HG03135 (cell line): ENCODE data around the gene MSH5.
"Not testable (repeated sequence)": the region's sequence is repeated elsewhere in the genome, so short reads cannot be mapped to it uniquely, and the experiment has no call there.

Source experiments
- ATAC-seq: cut with Tn5 transposase; IDR thresholded peaks from one replicate; pipeline ENCODE4 v1.9.1; 2021; ENCODE audit warnings: mild to moderate bottlenecking, moderate library complexity; ENCODE audit not compliant: unreplicated experiment

The MSH5 gene

DNA sequence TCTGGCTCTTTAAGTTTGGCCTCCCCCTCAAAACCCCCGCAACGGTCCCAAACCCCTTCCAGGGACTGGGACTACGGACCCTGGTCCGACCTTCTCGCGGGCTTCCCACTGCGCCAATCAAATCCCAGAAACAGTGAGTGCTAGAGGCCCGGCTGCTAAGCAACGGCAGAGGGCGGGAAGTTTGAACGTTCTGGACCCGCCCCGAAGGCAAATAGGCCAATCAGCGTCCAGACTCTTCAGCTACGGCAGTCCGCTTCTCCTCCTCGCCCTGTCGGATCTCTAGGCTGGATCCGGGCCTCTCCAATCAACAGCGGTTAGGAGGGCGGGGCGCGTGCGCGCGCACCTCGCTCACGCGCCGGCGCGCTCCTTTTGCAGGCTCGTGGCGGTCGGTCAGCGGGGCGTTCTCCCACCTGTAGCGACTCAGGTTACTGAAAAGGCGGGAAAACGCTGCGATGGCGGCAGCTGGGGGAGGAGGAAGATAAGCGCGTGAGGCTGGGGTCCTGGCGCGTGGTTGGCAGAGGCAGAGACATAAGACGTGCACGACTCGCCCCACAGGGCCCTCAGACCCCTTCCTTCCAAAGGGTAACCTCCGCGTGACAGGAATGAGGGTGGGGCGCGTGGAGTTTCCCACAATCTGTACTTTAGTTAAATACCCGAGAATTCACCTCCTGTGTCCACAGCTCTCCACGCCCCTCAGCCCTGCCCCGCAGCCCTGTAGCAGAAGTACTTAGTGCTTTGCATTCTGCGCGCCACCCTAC is at the start of gene MSH5:
MSH5 (plus strand) TSS at position 367 of the 758 bp plus-strand sequence. CDS start 462 bp downstream, outside the sequence.
- peak; percentile 69 for ATAC-seq

GRCh38 chr6:31690231-31691077 is 49.4 kb upstream of the MSH5 start:
- no peak for ATAC-seq

DNA sequence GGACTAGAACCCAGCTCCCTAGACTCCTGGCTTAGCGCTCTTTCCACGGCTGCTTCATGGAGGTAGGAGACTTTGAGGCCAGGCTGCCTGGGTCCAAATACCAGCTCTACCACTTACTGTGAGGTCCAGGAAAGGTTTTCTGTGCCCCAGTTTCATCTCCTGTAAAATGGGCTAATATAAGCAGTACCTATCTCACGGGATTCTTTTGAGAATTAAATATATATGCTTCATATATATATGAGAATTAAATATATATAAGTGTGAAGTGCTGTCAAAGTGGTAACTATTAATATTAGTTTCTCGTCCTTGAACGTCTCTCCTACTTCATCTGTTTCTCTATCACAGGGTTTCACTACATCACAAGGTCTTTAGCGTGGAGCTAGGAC is 48.7 kb upstream of the MSH5 start:
- ATAC-seq: no peak

- no peak for ATAC-seq
Observed at GRCh38 chr6:31691564-31692108, 48.2 kb upstream of the MSH5 start.

DNA sequence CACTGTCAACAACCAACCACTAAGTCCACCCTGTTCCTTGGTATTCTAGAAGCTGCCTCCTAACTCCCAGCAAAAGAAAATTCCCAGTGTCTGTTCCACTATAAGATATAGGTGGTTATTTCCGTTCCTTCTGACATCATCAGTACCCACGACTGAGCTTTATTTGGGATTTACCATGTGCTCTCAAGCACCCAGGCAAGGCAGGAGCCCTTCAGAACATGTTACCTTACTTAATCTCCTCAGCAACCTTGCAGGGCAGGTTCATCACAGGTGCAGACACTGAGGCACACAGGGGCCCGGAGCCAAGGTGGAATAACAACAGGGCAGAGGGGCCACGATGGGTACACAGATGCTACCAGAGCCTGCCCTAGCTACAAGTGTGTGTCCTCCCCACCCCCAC is 47.5 kb upstream of the MSH5 start:
- no peak for ATAC-seq

DNA sequence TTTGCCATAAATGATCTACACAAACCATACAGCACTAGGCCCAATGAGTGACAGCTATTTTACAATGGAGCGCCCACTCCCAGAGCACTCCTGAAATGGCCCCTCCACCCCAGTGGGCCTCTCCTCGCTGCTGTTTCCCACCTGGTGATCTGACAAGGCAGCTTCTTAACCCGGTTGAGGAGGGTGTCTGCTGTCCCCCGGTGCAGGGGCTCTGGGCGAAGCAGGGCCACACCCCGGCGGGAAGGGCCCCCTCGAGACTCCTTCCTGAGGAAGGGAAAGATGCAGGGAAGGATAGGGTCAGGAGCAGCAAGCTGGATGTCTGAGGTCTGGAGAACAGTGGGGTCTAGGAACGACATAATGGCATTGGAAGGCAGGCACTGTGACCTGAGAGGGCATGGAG is 46.9 kb upstream of the MSH5 start:
- ATAC-seq: no peak

GRCh38 chr6:31693535-31693934 is 46.3 kb upstream of the MSH5 start:
- no peak for ATAC-seq

- no peak for ATAC-seq
Observed at GRCh38 chr6:31697555-31697954, 42.2 kb upstream of the MSH5 start.

GRCh38 chr6:31700740-31701401 is 38.9 kb upstream of the MSH5 start:
- no peak for ATAC-seq

DNA sequence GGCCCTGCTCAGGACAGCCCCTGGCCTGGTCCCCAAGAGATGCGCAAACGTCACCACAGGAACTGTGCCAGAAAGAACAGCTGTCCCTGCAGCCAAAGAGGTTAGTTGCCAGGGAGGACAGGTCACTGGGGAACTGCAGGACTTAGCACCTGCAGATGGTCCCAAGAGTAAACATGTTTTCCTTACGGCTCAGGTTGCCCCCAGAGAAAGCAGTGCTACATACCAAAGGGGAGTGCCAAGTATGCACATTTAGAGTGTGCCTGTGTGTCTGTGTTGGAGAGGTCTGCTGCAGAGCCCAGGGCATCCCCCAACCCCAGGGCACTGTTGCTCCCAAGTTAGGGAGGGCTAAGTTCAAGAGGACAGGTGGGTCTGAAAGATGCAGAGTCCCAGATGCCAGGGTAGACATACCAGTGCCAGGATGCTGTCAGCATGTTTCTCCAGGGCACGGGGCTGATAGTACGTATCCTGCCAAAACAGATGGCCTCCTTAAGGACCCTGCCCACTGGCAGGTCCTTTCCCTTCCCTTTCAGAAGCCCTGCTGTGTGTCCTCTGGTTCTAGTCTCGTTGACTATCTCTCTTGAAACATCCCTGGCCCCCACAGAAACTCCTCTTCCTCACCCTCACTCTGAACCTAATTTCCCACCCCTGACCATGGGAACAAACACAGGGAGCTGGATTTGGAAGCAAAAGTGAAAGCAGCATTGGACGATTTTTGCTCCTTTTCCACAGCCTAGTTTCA is 38.0 kb upstream of the MSH5 start:
- no peak for ATAC-seq

GRCh38 chr6:31702405-31702818 is 37.4 kb upstream of the MSH5 start:
- ATAC-seq: no peak

DNA sequence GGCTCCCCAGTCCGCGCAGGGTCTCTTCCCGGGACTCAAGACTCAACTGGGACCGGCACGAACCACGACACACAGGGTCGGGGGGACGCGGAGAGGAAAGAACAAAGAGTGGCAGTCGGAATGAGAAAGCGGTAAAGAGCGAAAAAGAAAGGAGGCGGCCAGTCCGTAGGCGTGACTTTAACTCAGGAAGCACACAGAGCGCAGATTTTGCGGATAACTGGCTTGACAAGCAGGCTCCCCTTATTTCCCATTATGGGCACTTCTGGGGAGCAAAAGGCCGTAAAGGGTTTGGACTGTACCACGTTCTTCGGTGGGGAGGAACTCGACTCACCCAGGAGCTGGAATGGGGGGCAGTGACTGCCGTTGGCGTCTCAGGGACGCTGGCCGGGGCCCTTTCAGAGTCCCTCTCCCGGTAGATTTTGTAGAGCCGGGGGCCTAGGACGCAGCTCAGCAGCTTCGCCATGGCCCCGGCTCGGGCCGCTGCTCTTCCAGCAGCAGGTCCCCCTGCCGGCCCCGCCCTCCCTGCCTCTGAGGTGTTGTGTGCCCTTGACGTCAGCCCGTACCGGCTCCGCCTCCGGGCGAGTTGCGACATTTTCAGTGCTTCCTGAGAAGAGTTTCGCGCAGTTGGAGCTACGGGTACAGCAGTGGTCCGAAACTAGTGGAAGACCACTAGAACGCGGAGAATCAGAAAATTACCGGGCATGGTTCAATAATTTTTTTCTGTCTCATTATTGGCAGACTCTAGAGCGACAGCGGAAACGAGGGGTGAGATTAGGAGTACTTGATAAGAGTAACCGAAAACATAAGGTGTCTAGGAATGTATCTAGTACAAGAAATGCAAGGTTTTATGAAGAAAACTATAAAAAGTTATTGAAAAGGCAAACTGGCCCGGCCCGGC is 36.7 kb upstream of the MSH5 start, which contains the start of gene ABHD16A:
ABHD16A (minus strand) TSS at position 506 of the 898 bp plus-strand sequence; CDS start at position 463, 43 bp downstream.
- peak; percentile 88 for ATAC-seq

- no peak for ATAC-seq
Observed at GRCh38 chr6:31705931-31706330, 33.9 kb upstream of the MSH5 start.

- no peak for ATAC-seq
Observed at GRCh38 chr6:31706599-31706998, 33.2 kb upstream of the MSH5 start, which contains the start of gene LY6G6F. LY6G6F (plus strand) TSS chr6:31706866; CDS start chr6:31706907, 41 bp downstream.

- no peak for ATAC-seq
Observed at GRCh38 chr6:31707701-31708100, 32.1 kb upstream of the MSH5 start.

DNA sequence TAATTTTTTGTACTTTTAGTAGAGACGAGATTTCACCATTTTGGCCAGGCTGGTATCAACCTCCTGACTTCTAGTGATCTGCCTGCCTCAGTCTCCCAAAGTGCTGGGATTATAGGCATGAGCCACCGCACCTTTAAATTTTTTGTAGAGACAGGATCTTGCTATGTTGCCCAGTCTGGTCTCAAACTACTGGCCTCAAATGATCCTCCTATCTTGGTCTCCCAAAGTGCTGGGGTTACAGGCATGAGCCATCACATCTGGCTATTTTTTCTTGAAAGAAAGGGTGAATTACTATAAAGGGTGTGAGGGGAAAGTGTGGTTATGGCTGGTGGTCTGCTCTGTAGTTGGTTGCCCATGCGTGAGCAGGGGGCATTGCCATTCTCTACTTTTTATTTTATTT is 31.6 kb upstream of the MSH5 start:
- ATAC-seq: no peak

DNA sequence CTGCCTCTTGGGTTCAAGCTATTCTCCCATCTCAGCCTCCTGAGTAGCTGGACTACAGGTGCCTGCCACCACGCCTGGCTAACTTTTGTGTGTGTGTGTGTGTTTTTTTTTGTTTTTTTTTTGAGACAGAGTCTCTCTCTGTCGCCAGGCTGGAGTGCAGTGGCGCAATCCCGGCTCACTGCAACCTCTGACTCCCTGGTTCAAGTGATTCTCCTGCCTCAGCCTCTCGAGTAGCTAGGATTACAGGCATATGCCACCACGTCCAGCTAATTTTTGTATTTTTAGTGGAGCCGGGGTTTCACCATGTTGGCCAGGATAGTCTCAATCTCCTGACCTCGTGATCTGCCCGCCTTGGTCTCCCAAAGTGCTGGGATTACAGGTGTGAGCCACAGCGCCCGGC is 30.6 kb upstream of the MSH5 start:
- not testable (repeated sequence) for ATAC-seq

DNA sequence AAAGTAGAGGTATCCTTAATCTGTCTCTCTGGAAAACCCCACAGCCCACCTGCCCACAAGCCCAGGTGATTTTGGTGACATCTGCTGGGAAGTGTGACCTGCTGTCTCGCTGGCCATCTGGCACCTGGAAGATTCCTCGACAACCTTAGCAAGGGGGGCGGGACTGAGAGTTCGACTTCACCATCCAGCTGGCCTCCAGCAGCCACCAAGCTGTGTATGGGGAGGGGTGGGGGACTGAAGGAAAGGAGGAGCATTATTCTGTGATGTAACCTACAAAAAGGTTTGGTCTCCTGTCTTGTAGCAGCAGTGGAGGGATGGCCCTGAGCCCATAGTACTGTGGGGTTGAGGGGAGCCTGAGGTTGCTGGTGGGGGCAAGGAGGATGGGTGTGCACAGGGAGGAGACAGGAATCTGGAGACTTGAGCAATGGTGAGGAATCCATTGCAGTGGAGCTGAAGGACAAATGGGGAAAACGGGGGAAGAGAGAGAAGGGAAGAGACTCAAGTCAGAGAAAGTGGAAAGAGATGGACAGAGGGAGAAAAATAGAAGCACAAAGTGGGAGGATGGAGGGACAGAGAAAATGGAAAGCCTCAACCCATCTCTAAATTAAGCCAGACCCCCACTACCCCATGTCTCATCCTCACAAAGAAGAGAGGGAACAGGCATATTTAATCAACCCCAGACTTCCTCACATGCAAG is 29.1 kb upstream of the MSH5 start:
- no peak for ATAC-seq

GRCh38 chr6:31711233-31711632 is 28.6 kb upstream of the MSH5 start:
- no peak for ATAC-seq
